H9 (cell line): ENCODE data around the gene NEURL4. TPM values are rescaled to one million over a fixed set of nuclear protein-coding genes. Genes with fewer than 3 reads are reported as not detected.

Experiments
- DNase-seq: peaks from one replicate; pipeline ENCODE4 v3.0.0-alpha.2; 2017
- H2AFZ ChIP-seq: one replicate; pipeline ENCODE4 v1.6.1; 2013; ENCODE audit warnings: mild to moderate bottlenecking, low read length, control low read depth, moderate library complexity
- H2AK5ac ChIP-seq: 2 replicates; pipeline ENCODE4 v1.6.1; 2013; ENCODE audit warnings: low read length, control low read depth, mixed read lengths; ENCODE audit not compliant: insufficient read length
- H2BK120ac ChIP-seq: one replicate; pipeline ENCODE4 v1.6.1; 2013; ENCODE audit warnings: low read depth, mild to moderate bottlenecking, low read length, control low read depth, inconsistent platforms; ENCODE audit not compliant: poor library complexity, severe bottlenecking
- H2BK12ac ChIP-seq: 2 replicates; pipeline ENCODE4 v1.6.1; 2013; ENCODE audit warnings: low read length, control low read depth, mixed read lengths, low read depth; ENCODE audit not compliant: insufficient read length
- H2BK15ac ChIP-seq: 2 replicates; pipeline ENCODE4 v1.6.1; 2013; ENCODE audit warnings: low read depth, low read length, control low read depth
- H2BK20ac ChIP-seq: one replicate; pipeline ENCODE4 v1.6.1; 2013; ENCODE audit warnings: low read depth, mild to moderate bottlenecking, low read length, control low read depth, inconsistent platforms; ENCODE audit not compliant: poor library complexity, severe bottlenecking
- H2BK5ac ChIP-seq: 2 replicates; pipeline ENCODE4 v1.6.1; 2013; ENCODE audit warnings: low read length, control low read depth, mixed read lengths; ENCODE audit not compliant: insufficient read length
- H3K14ac ChIP-seq: 2 replicates; pipeline ENCODE4 v1.6.1; 2013; ENCODE audit warnings: low read length, control low read depth; ENCODE audit not compliant: insufficient read depth
- H3K18ac ChIP-seq: 2 replicates; pipeline ENCODE4 v1.6.1; 2013; ENCODE audit warnings: low read depth, mild to moderate bottlenecking, mixed read lengths, low read length, control low read depth; ENCODE audit not compliant: insufficient read length
- H3K23ac ChIP-seq: 2 replicates; pipeline ENCODE4 v1.6.1; 2013; ENCODE audit warnings: low read length, control low read depth, mixed read lengths, low read depth; ENCODE audit not compliant: insufficient read length
- H3K23me2 ChIP-seq: 2 replicates; pipeline ENCODE4 v1.6.1; 2013; ENCODE audit warnings: low read depth, mild to moderate bottlenecking, mixed read lengths, low read length, control low read depth; ENCODE audit not compliant: insufficient read length, poor library complexity, severe bottlenecking
- H3K27ac ChIP-seq: 2 replicates; pipeline ENCODE4 v1.5.1; 2013; ENCODE audit warnings: low read length, control low read depth, mixed read lengths, low read depth; ENCODE audit not compliant: insufficient read length
- H3K27me3 ChIP-seq: 2 replicates; pipeline ENCODE4 v1.6.1; 2013; ENCODE audit warnings: low read length, control low read depth, inconsistent platforms; ENCODE audit not compliant: insufficient read depth
- H3K4ac ChIP-seq: 2 replicates; pipeline ENCODE4 v1.6.1; 2013; ENCODE audit warnings: low read depth, mild to moderate bottlenecking, control low read depth, inconsistent platforms, low read length, moderate library complexity
- H3K4me1 ChIP-seq: 2 replicates; pipeline ENCODE4 v1.6.1; 2013; ENCODE audit warnings: low read length, control low read depth, inconsistent platforms; ENCODE audit not compliant: insufficient read depth
- H3K4me2 ChIP-seq: 2 replicates; pipeline ENCODE4 v1.6.1; 2013; ENCODE audit warnings: low read length, control low read depth, mixed read lengths; ENCODE audit not compliant: insufficient read length, insufficient read depth
- H3K56ac ChIP-seq: 2 replicates; pipeline ENCODE4 v1.6.1; 2013; ENCODE audit warnings: low read depth, mild to moderate bottlenecking, mixed read lengths, low read length, control low read depth; ENCODE audit not compliant: insufficient read length
- H3K79me1 ChIP-seq: 2 replicates; pipeline ENCODE4 v1.6.1; 2013; ENCODE audit warnings: low read depth, mild to moderate bottlenecking, moderate library complexity, low read length, control low read depth, inconsistent platforms; ENCODE audit not compliant: insufficient read depth, poor library complexity, severe bottlenecking
- H3K79me2 ChIP-seq: 2 replicates; pipeline ENCODE4 v1.6.1; 2013; ENCODE audit warnings: low read length, control low read depth, inconsistent platforms; ENCODE audit not compliant: insufficient read depth
- H3K9ac ChIP-seq: 2 replicates; pipeline ENCODE4 v1.6.1; 2013; ENCODE audit warnings: low read length, control low read depth, mixed read lengths; ENCODE audit not compliant: insufficient read length; ENCODE audit errors: extremely low read depth
- H3K9me3 ChIP-seq: one replicate; pipeline ENCODE4 v1.6.1; 2013; ENCODE audit warnings: low read depth, low read length, inconsistent platforms; ENCODE audit not compliant: control insufficient read depth
- H3T11ph ChIP-seq: one replicate; pipeline ENCODE4 v1.6.1; 2013; ENCODE audit warnings: mild to moderate bottlenecking, low read length, control low read depth, inconsistent platforms
- H4K20me1 ChIP-seq: one replicate; pipeline ENCODE4 v1.6.1; 2013; ENCODE audit not compliant: control insufficient read depth, insufficient read length, insufficient read depth
- H4K5ac ChIP-seq: 2 replicates; pipeline ENCODE4 v1.6.1; 2013; ENCODE audit warnings: low read depth, mild to moderate bottlenecking, mixed read lengths, low read length, control low read depth; ENCODE audit not compliant: insufficient read length
- H4K8ac ChIP-seq: replicated peaks from 2 replicates; pipeline ENCODE4 v1.6.1; 2013; ENCODE audit warnings: low read length, control low read depth, mixed read lengths, low read depth; ENCODE audit not compliant: insufficient read length
- H4K91ac ChIP-seq: 2 replicates; pipeline ENCODE4 v1.6.1; 2013; ENCODE audit warnings: low read depth, mild to moderate bottlenecking, moderate library complexity, mixed read lengths, low read length, control low read depth; ENCODE audit not compliant: insufficient read length
- H3K27ac Mint-ChIP-seq, 3 experiments: 2 replicates in 2 of 3; 3 replicates in 1 of 3; pipeline ENCODE4 v1.8.0; 2020 to 2021; ENCODE audit warnings: mixed read lengths in 3 of 3, mild to moderate bottlenecking in 1 of 3, moderate library complexity in 1 of 3
- H3K27me3 Mint-ChIP-seq: 2 replicates; pipeline ENCODE4 v1.8.0; 2021; ENCODE audit warnings: low read depth, mild to moderate bottlenecking, moderate library complexity, mixed read lengths
- H3K36me3 Mint-ChIP-seq, 3 experiments: 2 replicates in 2 of 3; 3 replicates in 1 of 3; pipeline ENCODE4 v1.8.0; 2020 to 2021; ENCODE audit warnings: low read depth in 3 of 3, mixed read lengths in 3 of 3; ENCODE audit not compliant: insufficient read depth in 1 of 3
- H3K4me1 Mint-ChIP-seq, 2 experiments: 2 replicates each; pipeline ENCODE4 v1.8.0; 2020; ENCODE audit warnings: mixed read lengths in 2 of 2
- H3K4me3 Mint-ChIP-seq, 2 experiments: 2 replicates in 1 of 2; 3 replicates in 1 of 2; pipeline ENCODE4 v1.8.0; 2020 to 2021; ENCODE audit warnings: mild to moderate bottlenecking in 2 of 2, mixed read lengths in 2 of 2, moderate library complexity in 1 of 2
- H3K9me3 Mint-ChIP-seq, 2 experiments: 2 replicates in 1 of 2; 3 replicates in 1 of 2; pipeline ENCODE4 v1.8.0; 2020; ENCODE audit warnings: mild to moderate bottlenecking in 2 of 2, mixed read lengths in 2 of 2, moderate library complexity in 1 of 2
- CTCF ChIP-seq: fragments of 200-600 bp; sonication (generic); conservative IDR thresholded peaks from 3 replicates; pipeline ENCODE4 v1.8.0; 2021; ENCODE audit warnings: antibody characterized with exemption, mild to moderate bottlenecking
- WGBS: extraction: QIAGEN DNeasy Blood & Tissue Kit; methylation state at CpG from one replicate; pipeline ENCODE4 v1.1.7; 2013; ENCODE audit warnings: missing lambda C conversion rate, low lambda C conversion rate, mixed read lengths; ENCODE audit not compliant: insufficient read length; ENCODE audit errors: extremely low coverage; 5-methylcytosine and 5-hydroxymethylcytosine counted together
- total RNA-seq: library from RNA; stranded (reverse); gene quantifications from 2 replicates; pipeline ENCODE4 v1.2.1, GENCODE V29; 2021

The NEURL4 gene
- total RNA-seq, 1 experiment from 2014 or later = 54.8 TPM

DNA sequence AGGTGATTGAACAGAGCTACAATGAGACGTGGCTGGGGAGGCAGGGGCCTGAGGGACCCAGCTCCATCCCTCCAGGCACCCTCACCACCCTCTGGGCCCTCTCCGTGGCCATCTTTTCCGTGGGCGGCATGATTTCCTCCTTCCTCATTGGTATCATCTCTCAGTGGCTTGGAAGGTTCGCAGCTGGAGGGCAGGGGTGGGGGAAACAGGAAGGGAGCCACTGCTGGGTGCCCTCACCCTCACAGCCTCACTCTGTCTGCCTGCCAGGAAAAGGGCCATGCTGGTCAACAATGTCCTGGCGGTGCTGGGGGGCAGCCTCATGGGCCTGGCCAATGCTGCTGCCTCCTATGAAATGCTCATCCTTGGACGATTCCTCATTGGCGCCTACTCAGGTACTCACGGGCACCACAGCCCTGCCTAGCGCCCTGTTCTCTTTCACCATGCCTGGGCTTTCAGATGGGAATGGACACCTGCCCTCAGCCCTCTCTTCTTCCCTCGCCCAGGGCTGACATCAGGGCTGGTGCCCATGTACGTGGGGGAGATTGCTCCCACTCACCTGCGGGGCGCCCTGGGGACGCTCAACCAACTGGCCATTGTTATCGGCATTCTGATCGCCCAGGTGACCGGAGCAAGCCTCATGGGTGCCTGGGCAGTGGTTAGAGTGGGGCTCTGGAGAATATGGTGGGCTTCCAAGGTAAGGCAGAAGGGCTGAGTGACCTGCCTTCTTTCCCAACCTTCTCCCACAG, 45.5 kb downstream of the NEURL4 start:
- Histone ChIP-seq H4K5ac (no peak overlapping the region), H3K18ac (no peak overlapping the region), H2BK20ac (no peak overlapping the region), H3K4me2 (no peak overlapping the region), H3K56ac (no peak overlapping the region), H3K9ac (no peak overlapping the region), H4K20me1 (no peaks in the 10 kb centered on the region), H3K27ac (no peak overlapping the region), H2BK12ac (no peak overlapping the region), H2BK15ac (no peak overlapping the region), H3K4ac (no peak overlapping the region), H2BK5ac (no peak overlapping the region), H2AFZ (no peak overlapping the region), H3T11ph (no peak overlapping the region), H2AK5ac (no peak overlapping the region), H3K23ac (no peak overlapping the region), H3K27me3 (no peaks in the 10 kb centered on the region), H2BK120ac (no peak overlapping the region), H3K79me2 (no peaks in the 10 kb centered on the region), H3K79me1 (no peaks in the 10 kb centered on the region), H3K4me1 (peaks cover 4% of the 10 kb centered on the region; the same call in 1 of the 2 replicates), H4K8ac (no peak overlapping the region), H3K14ac (no peak overlapping the region; the same call in 1 of the 2 replicates), H3K23me2 (peaks cover 12% of the 10 kb centered on the region), H3K9me3 (no peaks in the 10 kb centered on the region), H4K91ac (no peak overlapping the region)
- no peaks in the 10 kb centered on the region for H3K9me3 Mint-ChIP-seq
- H3K27me3 Mint-ChIP-seq = peaks cover 13% of the 10 kb centered on the region
- no peak for TF ChIP-seq CTCF
- H3K4me1 Mint-ChIP-seq = peaks cover 16 to 23% of the 10 kb centered on the region in 2 experiments
- peaks cover 2 to 25% (median 11%) of the 10 kb centered on the region in 3 experiments; a peak in 5 of 7 replicates for H3K36me3 Mint-ChIP-seq
- DNase-seq = no peak
- H3K4me3 Mint-ChIP-seq = peak overlapping the region; percentile 25 to 92; a peak in 3 of 5 replicates
- no peak overlapping the region for H3K27ac Mint-ChIP-seq
- no CpG with 5 or more reads among the region's 18 CpGs for WGBS
